ENCODE measurements around the gene B3GNT5.

The B3GNT5 gene

GRCh38 chr3:183313764-183314163 is 60.7 kb downstream of the B3GNT5 start:
- TF ChIP-seq CTCF (IDR thresholded peaks at IDR 0.05; ENCODE audit: insufficient read depth, low read depth, low read length, missing control alignments): no peak
- no peak overlapping the region for H3K4me3 ChIP-seq (ENCODE audit: low read length)
- DNase-seq (ENCODE audit: low read depth): no peak

DNA sequence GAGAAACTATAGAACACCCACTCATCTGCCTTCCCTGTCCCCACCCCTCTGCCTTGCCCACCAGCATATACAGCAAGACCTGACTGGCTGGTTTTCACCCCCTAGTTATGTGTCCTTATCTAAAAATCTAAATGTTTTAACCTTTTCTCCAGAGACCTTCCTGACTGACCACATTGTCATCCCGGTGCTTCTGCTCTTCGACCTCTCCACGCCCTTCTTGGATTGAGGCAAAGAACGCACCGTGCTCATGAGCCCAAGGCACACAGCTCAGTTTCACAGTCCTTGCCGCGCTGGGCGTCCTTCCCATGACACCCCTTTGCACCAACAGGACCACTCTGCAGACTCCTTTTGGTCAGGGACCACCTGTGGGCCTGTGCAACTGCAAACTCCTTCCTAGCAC is 62.7 kb downstream of the B3GNT5 start:
- no peak for DNase-seq (ENCODE audit: low read depth)
- TF ChIP-seq CTCF (IDR thresholded peaks at IDR 0.05; ENCODE audit: insufficient read depth, low read depth, low read length, missing control alignments): no peak
- H3K4me3 ChIP-seq (ENCODE audit: low read length): no peak overlapping the region

- DNase-seq (ENCODE audit: low read depth): peak; percentile 62
- H3K4me3 ChIP-seq (ENCODE audit: low read length): no peak overlapping the region
- TF ChIP-seq CTCF (IDR thresholded peaks at IDR 0.05; ENCODE audit: insufficient read depth, low read depth, low read length, missing control alignments): no peak
These were observed 64.2 kb downstream of the B3GNT5 start for GRCh38 chr3:183317271-183317670.

- TF ChIP-seq CTCF (IDR thresholded peaks at IDR 0.05; ENCODE audit: insufficient read depth, low read depth, low read length, missing control alignments): no peak
- no peak overlapping the region for H3K4me3 ChIP-seq (ENCODE audit: low read length)
- peak; percentile 44 for DNase-seq (ENCODE audit: low read depth)
These were observed 65.1 kb downstream of the B3GNT5 start for GRCh38 chr3:183317886-183318865.

GRCh38 chr3:183318877-183319276 is 65.8 kb downstream of the B3GNT5 start:
- no peak overlapping the region for H3K4me3 ChIP-seq (ENCODE audit: low read length)
- no peak for DNase-seq (ENCODE audit: low read depth)
- no peak for TF ChIP-seq CTCF (IDR thresholded peaks at IDR 0.05; ENCODE audit: insufficient read depth, low read depth, low read length, missing control alignments)

GRCh38 chr3:183319371-183319770 is 66.3 kb downstream of the B3GNT5 start:
- H3K4me3 ChIP-seq (ENCODE audit: low read length): no peak overlapping the region
- TF ChIP-seq CTCF (IDR thresholded peaks at IDR 0.05; ENCODE audit: insufficient read depth, low read depth, low read length, missing control alignments): no peak
- DNase-seq (ENCODE audit: low read depth): no peak
